GM06990 (cell line): ENCODE data around the gene DHRS7B.
A peak's percentile ranks its signal among the peaks of the same experiment; 100 is the strongest.

Source experiments
- DNase-seq: peaks from one replicate; pipeline ENCODE4 v3.0.0-alpha.2; 2011; ENCODE audit not compliant: insufficient read length; ENCODE audit errors: extremely low read depth
- H3K27me3 ChIP-seq: replicated peaks from 2 replicates; pipeline ENCODE4 v1.6.0; 2011; ENCODE audit warnings: low read length; ENCODE audit not compliant: control insufficient read depth, insufficient read depth
- H3K36me3 ChIP-seq: 2 replicates; pipeline ENCODE4 v1.5.1; 2011; ENCODE audit warnings: low read length; ENCODE audit not compliant: control insufficient read depth, insufficient read depth
- H3K4me3 ChIP-seq: replicated peaks from 2 replicates; pipeline ENCODE4 v1.5.1; 2011; ENCODE audit warnings: low read depth, mild to moderate bottlenecking, control low read depth, low read length
- CTCF ChIP-seq: IDR thresholded peaks from 2 replicates; pipeline ENCODE4 v1.5.1; 2011; ENCODE audit warnings: low read length, control low read depth, mild to moderate bottlenecking, inconsistent platforms; ENCODE audit not compliant: insufficient read depth, poor library complexity, severe bottlenecking

DHRS7B gene

GRCh38 chr17:21239680-21240368 is 113.1 kb downstream of the DHRS7B start:
- H3K27me3 ChIP-seq, result no peaks in the 10 kb centered on the region
- TF ChIP-seq CTCF, result peak; percentile 58
- DNase-seq, result no peak
- H3K4me3 ChIP-seq, result no peak overlapping the region
- no peaks in the 10 kb centered on the region for H3K36me3 ChIP-seq

- no peak for DNase-seq
- no peak for TF ChIP-seq CTCF
- H3K4me3 ChIP-seq, result no peak overlapping the region
- H3K27me3 ChIP-seq, result no peaks in the 10 kb centered on the region
- H3K36me3 ChIP-seq, result no peaks in the 10 kb centered on the region
Measured at GRCh38 chr17:21240369-21241055, 113.7 kb downstream of the DHRS7B start.
